Lung (tissue), 12 donors: Measurements from ENCODE around the gene CABLES1. TPM values are rescaled to one million over a fixed set of nuclear protein-coding genes. Genes with fewer than 3 reads are reported as not detected.

Source experiments
- ATAC-seq: fragments of 200-7000 bp; cut with Tn5 transposase; one replicate; pipeline ENCODE4 v1.9.1; 2020; ENCODE audit warnings: moderate number of reproducible peaks; ENCODE audit not compliant: insufficient read depth, low FRiP score
- DNase-seq, 3 donors: peaks; one replicate each; pipeline ENCODE4 v3.0.0-alpha.2; 2013 to 2017
- H3K27ac ChIP-seq, 2 donors: one replicate each; pipeline ENCODE4 v1.5.1; 2013; ENCODE audit warnings: mild to moderate bottlenecking in 2 of 2, moderate library complexity in 2 of 2, control low read depth in 1 of 2, inconsistent platforms in 1 of 2, low read depth in 1 of 2, low read length in 1 of 2
- H3K27me3 ChIP-seq, 3 donors: one replicate each; pipeline ENCODE4 v1.5.1; 2013; ENCODE audit warnings: low read length in 2 of 3; ENCODE audit not compliant: control insufficient read depth in 3 of 3, insufficient read depth in 3 of 3
- H3K36me3 ChIP-seq, 4 donors: one replicate each; pipeline ENCODE4 v1.5.1; 2013; ENCODE audit warnings: low read length in 4 of 4, mild to moderate bottlenecking in 1 of 4, moderate library complexity in 1 of 4; ENCODE audit not compliant: control insufficient read depth in 4 of 4, insufficient read depth in 4 of 4
- H3K4me1 ChIP-seq, 5 donors: one replicate each; pipeline ENCODE4 v1.5.1; 2013; ENCODE audit warnings: low read length in 5 of 5, mild to moderate bottlenecking in 2 of 5, moderate library complexity in 1 of 5; ENCODE audit not compliant: control insufficient read depth in 5 of 5, insufficient read depth in 5 of 5
- H3K4me3 ChIP-seq: one replicate; pipeline ENCODE4 v1.5.1; 2013; ENCODE audit warnings: mild to moderate bottlenecking, control low read depth, moderate library complexity
- H3K9ac ChIP-seq, 2 donors: one replicate each; pipeline ENCODE4 v1.5.1; 2013; ENCODE audit warnings: low read length in 2 of 2, control low read depth in 1 of 2; ENCODE audit not compliant: insufficient read depth in 1 of 2
- H3K9me3 ChIP-seq, 4 donors: one replicate each; pipeline ENCODE4 v1.5.1; 2013; ENCODE audit warnings: low read length in 3 of 4, mild to moderate bottlenecking in 1 of 4, moderate library complexity in 1 of 4; ENCODE audit not compliant: control insufficient read depth in 4 of 4, insufficient read depth in 3 of 4
- CTCF ChIP-seq: IDR thresholded peaks from 2 replicates; pipeline ENCODE4 v1.5.1; 2012; ENCODE audit warnings: mild to moderate bottlenecking; ENCODE audit errors: control extremely low read depth, extremely low read depth
- WGBS, 2 donors: extraction: QIAGEN DNeasy Blood & Tissue Kit; methylation state at CpG; one replicate each; pipeline ENCODE4 v1.1.7; 2013; 5-methylcytosine and 5-hydroxymethylcytosine counted together
- polyA plus RNA-seq, 2 donors: library from polyadenylated mRNA; stranded (reverse); fragments of 200-250 nt; gene quantifications; one replicate each; pipeline ENCODE4 v1.2.1, GENCODE V29; 2013
- total RNA-seq, 2 donors: library from RNA; depleted of rRNA in 1 of 2; stranded (reverse); fragments of >200 nt in 1 of 2; gene quantifications; one replicate each; pipeline ENCODE4 v1.2.1, GENCODE V29; 2014 to 2021
- donor health status: control.
- donor health status: control.
- donor health status: Bipolar disorder and iron deficiency.
- donor health status: healthy.
- donor health status: DM: yes; HTN: yes; CAD: no.

CABLES1 gene
- total and polyA plus RNA-seq, 4 donors, result 4.2 to 32.6 (median 14.7) TPM

- Histone ChIP-seq H3K27me3 (no peaks in the 10 kb centered on the region), H3K4me1 (peaks cover 0 to 16% (median 9%) of the 10 kb centered on the region in 5 donors), H3K4me3 (no peak overlapping the region), H3K9me3 (no peaks in the 10 kb centered on the region), H3K9ac (no peak overlapping the region), H3K36me3 (peaks cover 0 to 7% (median 3%) of the 10 kb centered on the region in 4 donors), H3K27ac (no peak overlapping the region)
- WGBS, 2 donors, result 92 to 98% methylated on average over 11 of the region's 11 CpGs
- TF ChIP-seq CTCF, result no peak
- ATAC-seq, result no peak
- no peak for DNase-seq
These were observed 82.5 kb downstream of the CABLES1 start for GRCh38 chr18:23217781-23218180.

GRCh38 chr18:23220355-23220754 lies 85.1 kb downstream of the CABLES1 start:
- Histone ChIP-seq H3K36me3 (no peaks in the 10 kb centered on the region), H3K4me3 (no peak overlapping the region), H3K9me3 (no peaks in the 10 kb centered on the region), H3K27me3 (no peaks in the 10 kb centered on the region), H3K27ac (peak overlapping the region in 1 of 2 donors; percentile 35), H3K4me1 (peaks cover 0 to 12% (median 4%) of the 10 kb centered on the region in 5 donors), H3K9ac (no peak overlapping the region)
- DNase-seq, result peak in 2 of 3 donors; percentile 43 to 50
- ATAC-seq, result peak; percentile 70
- WGBS, 2 donors, result 62 to 80% methylated on average over 8 of the region's 8 CpGs
- TF ChIP-seq CTCF, result no peak

GRCh38 chr18:23223641-23224040 lies 88.4 kb downstream of the CABLES1 start:
- peaks cover 5 to 31% (median 17%) of the 10 kb centered on the region in 5 donors for H3K4me1 ChIP-seq
- 92 to 94% methylated on average over 4 of the region's 4 CpGs for WGBS, 2 donors

More at GRCh38 chr18:23223641-23224040, 88.4 kb downstream of the CABLES1 start:
- Histone ChIP-seq H3K9ac (no peak overlapping the region), H3K27ac (no peak overlapping the region), H3K4me3 (no peak overlapping the region), H3K36me3 (no peaks in the 10 kb centered on the region), H3K27me3 (no peaks in the 10 kb centered on the region), H3K9me3 (no peaks in the 10 kb centered on the region)
- no peak for TF ChIP-seq CTCF
- ATAC-seq (no peak), DNase-seq (no peak)
